NCI-H82 (cell line): ENCODE results near the gene METTL26.

Source experiments
- DNase-seq: peaks from one replicate; lab custom pipeline; 2025; lab: John Stamatoyannopoulos, UW

Gene METTL26

GRCh38 chr16:636206-637080, at the start of gene METTL26:
Gene METTL26, minus strand, starts transcription at chr16:636305. Its CDS starts 15 bp downstream, at chr16:636290.
- DNase-seq: peak; percentile 98

DNA sequence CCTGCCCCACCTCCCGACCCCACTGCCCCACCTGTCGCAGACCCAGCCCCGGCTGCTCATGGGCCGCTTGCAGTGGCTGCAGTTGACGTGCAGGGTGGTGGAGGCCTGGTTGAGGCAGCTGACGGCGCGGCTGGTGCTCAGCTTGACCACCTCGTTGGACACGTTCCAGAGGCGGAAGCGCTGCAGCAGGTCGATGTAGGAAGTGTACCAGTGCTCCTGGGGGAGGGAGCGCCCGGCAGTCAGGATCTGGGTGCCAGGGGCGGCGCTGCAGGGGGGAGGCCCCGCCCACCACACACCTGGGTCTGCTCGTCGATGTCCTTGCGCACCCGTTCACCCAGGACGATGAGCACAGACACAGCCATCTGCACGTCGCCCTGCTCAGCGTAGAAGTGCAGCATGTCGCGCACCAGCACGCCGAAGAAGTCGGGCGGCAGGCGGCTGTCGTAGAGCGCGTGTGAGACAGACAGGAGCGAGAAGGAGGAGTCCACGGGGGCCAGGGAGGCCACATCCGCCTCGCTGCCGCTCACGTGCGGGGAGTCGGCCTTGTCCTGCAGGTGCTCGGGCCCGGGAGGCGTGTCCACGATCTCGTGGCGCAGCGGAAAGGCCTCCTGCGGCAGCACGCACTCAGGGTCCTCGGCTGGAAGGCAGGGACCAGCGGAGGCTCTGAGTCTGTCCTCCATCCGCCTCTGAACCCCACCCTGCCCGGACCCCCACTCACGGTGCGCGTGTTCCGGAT, 49.0 kb upstream of the METTL26 start:
- no peak for DNase-seq

GRCh38 chr16:684071-684794, 48.1 kb upstream of the METTL26 start, which contains the start of gene JMJD8:
Gene JMJD8, minus strand, starts transcription at chr16:684334. Its CDS starts 15 bp downstream, at chr16:684319.
- DNase-seq: peak; percentile 98

GRCh38 chr16:683396-684070, 47.4 kb upstream of the METTL26 start:
- peak; percentile 56 for DNase-seq

- no peak for DNase-seq
Measured at GRCh38 chr16:682493-683395, 46.6 kb upstream of the METTL26 start.

DNA sequence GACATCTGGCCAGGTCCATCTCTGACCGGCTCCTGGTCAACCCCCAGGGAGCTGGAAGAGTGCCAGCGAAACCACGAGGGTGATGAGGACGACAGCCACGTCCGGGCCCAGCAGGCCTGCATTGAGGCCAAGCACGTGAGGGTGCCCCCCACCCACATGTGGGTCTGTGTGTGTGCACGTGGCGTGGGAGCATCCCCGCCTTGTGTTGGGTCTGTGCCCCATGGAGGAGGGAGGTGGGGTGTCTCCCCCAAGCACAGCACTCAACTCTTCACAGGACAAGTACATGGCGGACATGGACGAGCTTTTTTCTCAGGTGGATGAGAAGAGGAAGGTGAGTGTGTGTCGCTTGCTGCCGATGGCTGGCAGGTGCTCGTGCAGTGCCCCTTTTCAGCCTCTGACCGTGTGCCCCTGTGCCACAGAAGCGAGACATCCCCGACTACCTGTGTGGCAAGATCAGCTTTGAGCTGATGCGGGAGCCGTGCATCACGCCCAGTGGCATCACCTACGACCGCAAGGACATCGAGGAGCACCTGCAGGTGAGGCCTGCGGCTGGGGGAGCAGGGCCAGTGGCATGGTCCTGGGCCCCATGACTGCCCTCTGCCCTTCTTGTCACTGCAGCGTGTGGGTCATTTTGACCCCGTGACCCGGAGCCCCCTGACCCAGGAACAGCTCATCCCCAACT, 45.8 kb upstream of the METTL26 start:
- no peak for DNase-seq

GRCh38 chr16:680967-681745, 45.1 kb upstream of the METTL26 start:
- DNase-seq: peak; percentile 56

- DNase-seq: no peak
Measured at GRCh38 chr16:680625-680945, 44.5 kb upstream of the METTL26 start.

DNA sequence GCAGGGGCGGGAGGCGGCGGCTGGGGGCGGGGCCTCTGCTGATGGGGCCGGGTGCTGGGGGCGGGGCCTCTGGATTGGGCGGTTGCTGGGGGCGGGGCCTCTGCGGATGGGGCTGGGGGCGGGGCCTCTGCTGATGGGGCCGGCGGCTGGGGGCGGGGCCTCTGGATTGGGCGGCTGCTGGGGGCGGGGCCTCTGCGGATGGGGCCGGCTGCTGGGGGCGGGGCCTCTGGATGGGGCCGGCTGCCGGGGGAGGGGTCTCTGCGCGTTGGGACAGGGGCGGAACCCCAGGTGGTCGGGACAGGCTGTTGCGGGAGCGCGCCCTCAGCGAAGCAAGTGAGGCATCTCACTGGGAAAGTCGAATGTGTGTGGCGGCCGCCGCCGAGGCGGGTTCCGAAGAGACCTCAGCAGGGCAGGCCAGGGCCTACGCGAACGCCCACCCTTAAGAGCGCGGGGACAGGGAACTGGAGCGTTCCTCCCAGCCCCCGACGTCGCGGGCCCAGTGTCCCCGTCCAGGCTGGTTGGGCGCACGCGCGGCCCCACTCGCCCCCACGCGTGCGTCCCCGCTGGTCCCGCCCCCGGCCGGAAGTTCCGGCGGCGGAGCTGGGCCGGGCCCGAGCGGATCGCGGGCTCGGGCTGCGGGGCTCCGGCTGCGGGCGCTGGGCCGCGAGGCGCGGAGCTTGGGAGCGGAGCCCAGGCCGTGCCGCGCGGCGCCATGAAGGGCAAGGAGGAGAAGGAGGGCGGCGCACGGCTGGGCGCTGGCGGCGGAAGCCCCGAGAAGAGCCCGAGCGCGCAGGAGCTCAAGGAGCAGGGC, 43.9 kb upstream of the METTL26 start, which contains the start of gene STUB1:
Gene STUB1 (plus strand): TSS at position 597 of the 811 bp plus-strand sequence. CDS start 116 bp downstream, at position 713.
- peak; percentile 96 for DNase-seq

GRCh38 chr16:678858-679813, 43.0 kb upstream of the METTL26 start:
- peak; percentile 87 for DNase-seq

GRCh38 chr16:678209-678857, 42.2 kb upstream of the METTL26 start:
- DNase-seq: no peak

GRCh38 chr16:677316-678190, 41.4 kb upstream of the METTL26 start:
- no peak for DNase-seq

DNA sequence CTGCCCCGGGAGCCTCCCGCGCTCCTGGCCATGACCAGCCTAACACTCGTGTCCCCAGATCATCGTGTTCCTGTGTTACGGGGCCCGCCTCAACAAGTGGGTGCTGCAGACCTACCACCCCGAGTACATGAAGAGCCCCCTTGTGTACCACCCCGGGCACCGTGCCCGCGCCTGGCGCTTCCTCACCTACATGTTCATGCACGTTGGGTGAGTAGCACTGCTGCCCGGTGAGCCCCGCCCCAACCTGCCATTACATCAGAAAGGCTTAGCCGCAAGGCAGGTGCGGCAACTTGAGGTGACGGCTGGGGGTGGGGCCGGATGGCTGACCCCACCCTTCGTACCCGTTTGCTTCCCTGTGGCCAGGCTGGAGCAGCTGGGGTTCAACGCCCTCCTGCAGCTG, 40.8 kb upstream of the METTL26 start:
- DNase-seq: no peak

- no peak for DNase-seq
Measured at GRCh38 chr16:676565-676902, 40.4 kb upstream of the METTL26 start.

GRCh38 chr16:675884-676564, 39.9 kb upstream of the METTL26 start:
- no peak for DNase-seq
